HCT116 (cell line): ENCODE data around the gene RAB8B. TPM values are rescaled to one million over a fixed set of nuclear protein-coding genes. Genes with fewer than 3 reads are reported as not detected.

Experiments used
- ATAC-seq: fragments of 200-7000 bp; cut with Tn5 transposase; 2 replicates; pipeline ENCODE4 v1.9.1; 2020; ENCODE audit warnings: mild to moderate bottlenecking, moderate library complexity
- BruUV-seq: library from RNA; stranded (reverse); fragments of 400-500 nt; replicated peaks from 2 replicates; lab custom pipeline; 2021; lab: Mats Ljungman, UMichigan
- CTCF ChIA-PET: fragments of 300-600 bp; sonication (Branson Sonifier 250); formaldehyde crosslinking; loops from one replicate; lab custom pipeline; 2021; ENCODE audit warnings: antibody characterized with exemption; lab: Charles Lee
- POLR2A ChIA-PET: fragments of 300-600, 350-600 bp; sonication (Branson Sonifier 250); formaldehyde crosslinking; loops from one replicate; lab custom pipeline; 2021; ENCODE audit warnings: antibody characterized with exemption; lab: Charles Lee
- RAD21 ChIA-PET, 2 experiments: fragments of 300-600 bp; sonication (Branson Sonifier 250); formaldehyde crosslinking; loops; one replicate each; lab custom pipeline; 2023; ENCODE audit warnings: low total read pairs in 2 of 2; ENCODE audit not compliant: uncharacterized antibody in 2 of 2, unreplicated experiment in 2 of 2, low non-redundant PET in 1 of 2; lab: Charles Lee
- DNase-seq: peaks from one replicate; pipeline ENCODE4 v3.0.0-alpha.2; 2010; ENCODE audit warnings: low read depth, low spot score
- H2AFZ ChIP-seq: fragments of 200-600 bp; shearing (Covaris generic), sonication (generic); 2 replicates; pipeline ENCODE4 v1.6.1; 2017; ENCODE audit warnings: low read depth, mixed run types, mixed read lengths, antibody characterized with exemption, low read length; ENCODE audit not compliant: poor library complexity, severe bottlenecking
- H3K27ac ChIP-seq: 2 replicates; pipeline ENCODE4 v1.5.1; 2012; ENCODE audit warnings: low read depth, low read length
- H3K27me3 ChIP-seq: fragments of 200-600 bp; sonication (generic); 2 replicates; pipeline ENCODE4 v1.6.1; 2016; ENCODE audit warnings: mixed run types, low read length, mixed read lengths; ENCODE audit not compliant: insufficient read depth
- H3K36me3 ChIP-seq, 2 experiments: fragments of 200-500 bp in 1 of 2; fragments of 200-600 bp in 1 of 2; sonication (Bioruptor generic) in 1 of 2; sonication (generic) in 1 of 2; 2 replicates each; pipeline versions ENCODE4 v1.5.1 to v1.6.1; 2014 to 2016; ENCODE audit warnings: low read length in 2 of 2, inconsistent platforms in 1 of 2, mixed read lengths in 1 of 2, mixed run types in 1 of 2; ENCODE audit not compliant: insufficient read depth in 2 of 2, control insufficient read depth in 1 of 2
- H3K4me1 ChIP-seq, 2 experiments: fragments of 200-600 bp in 1 of 2; sonication (generic) in 1 of 2; 2 replicates each; pipeline versions ENCODE4 v1.5.1 to v1.6.1; 2012 to 2017; ENCODE audit warnings: low read length in 2 of 2, inconsistent platforms in 1 of 2, mild to moderate bottlenecking in 1 of 2, mixed read lengths in 1 of 2, mixed run types in 1 of 2, moderate library complexity in 1 of 2; ENCODE audit not compliant: insufficient read depth in 2 of 2, control insufficient read depth in 1 of 2
- H3K4me2 ChIP-seq: fragments of 200-600 bp; sonication (generic); 2 replicates; pipeline ENCODE4 v1.6.1; 2017; ENCODE audit warnings: mixed run types, low read length, mixed read lengths
- H3K4me3 ChIP-seq, 2 experiments: fragments of 200-600 bp in 1 of 2; sonication (generic) in 1 of 2; replicated peaks in 1 of 2; 2 replicates each; pipeline ENCODE4 v1.5.1; 2011 to 2016; ENCODE audit warnings: low read length in 2 of 2, control low read depth in 1 of 2, low read depth in 1 of 2, mild to moderate bottlenecking in 1 of 2, mixed read lengths in 1 of 2, mixed run types in 1 of 2
- H3K79me2 ChIP-seq: fragments of 200-600 bp; sonication (generic); 2 replicates; pipeline ENCODE4 v1.6.1; 2017; ENCODE audit warnings: mild to moderate bottlenecking, mixed run types, low read length, moderate library complexity, mixed read lengths; ENCODE audit not compliant: insufficient read depth
- H3K9ac ChIP-seq: fragments of 200-600 bp; sonication (generic); 2 replicates; pipeline ENCODE4 v1.6.1; 2016; ENCODE audit warnings: low read length, mixed read lengths
- H3K9me2 ChIP-seq: fragments of 200-600 bp; sonication (generic), shearing (Covaris generic); 2 replicates; pipeline ENCODE4 v1.6.1; 2017; ENCODE audit warnings: mixed run types, mild to moderate bottlenecking, moderate library complexity; ENCODE audit not compliant: insufficient read depth
- H3K9me3 ChIP-seq, 2 experiments: fragments of 200-500 bp in 1 of 2; fragments of 200-600 bp in 1 of 2; sonication (Bioruptor generic) in 1 of 2; sonication (generic) in 1 of 2; 2 replicates each; pipeline ENCODE4 v1.6.1; 2014 to 2017; ENCODE audit warnings: low read length in 2 of 2, mixed read lengths in 2 of 2, inconsistent platforms in 1 of 2, low read depth in 1 of 2, mild to moderate bottlenecking in 1 of 2, mixed run types in 1 of 2, moderate library complexity in 1 of 2; ENCODE audit not compliant: control insufficient read depth in 1 of 2, insufficient read depth in 1 of 2
- H4K20me1 ChIP-seq: fragments of 200-600 bp; sonication (generic), shearing (Covaris generic); 2 replicates; pipeline ENCODE4 v1.6.1; 2017; ENCODE audit warnings: mixed run types, mild to moderate bottlenecking, moderate library complexity; ENCODE audit not compliant: insufficient read depth
- CBX3 ChIP-seq: IDR thresholded peaks from 2 replicates; pipeline ENCODE4 v1.6.1; 2012; ENCODE audit warnings: low read depth
- CEBPB ChIP-seq: IDR thresholded peaks from 2 replicates; pipeline ENCODE4 v1.6.1; 2012; ENCODE audit warnings: low read depth
- CTCF ChIP-seq, 3 experiments: fragments of 200-600 bp in 1 of 3; sonication (generic) in 1 of 3; IDR thresholded peaks in 2 of 3; conservative IDR thresholded peaks in 1 of 3; 2 replicates each; pipeline ENCODE4 v1.5.1; 2012 to 2017; ENCODE audit warnings: low read depth in 2 of 3, low read length in 2 of 3, antibody characterized with exemption in 1 of 3, borderline replicate concordance in 1 of 3, control low read depth in 1 of 3, mild to moderate bottlenecking in 1 of 3, mixed read lengths in 1 of 3, mixed run types in 1 of 3, moderate library complexity in 1 of 3; ENCODE audit not compliant: insufficient read depth in 1 of 3
- ELF1 ChIP-seq: IDR thresholded peaks from 2 replicates; pipeline ENCODE4 v1.6.1; 2012; ENCODE audit warnings: low read depth, borderline replicate concordance
- RAD21 ChIP-seq: IDR thresholded peaks from 2 replicates; pipeline ENCODE4 v1.6.1; 2012; ENCODE audit warnings: low read depth, mild to moderate bottlenecking
- SIN3A ChIP-seq: IDR thresholded peaks from 2 replicates; pipeline ENCODE4 v1.6.1; 2012; ENCODE audit warnings: low read depth
- SRF ChIP-seq: IDR thresholded peaks from 2 replicates; pipeline ENCODE4 v1.6.1; 2012; ENCODE audit warnings: low read depth
- TCF7L2 ChIP-seq: IDR thresholded peaks from 2 replicates; pipeline ENCODE4 v1.7.0; 2011; ENCODE audit warnings: borderline replicate concordance, inconsistent platforms; ENCODE audit not compliant: insufficient read depth, insufficient read length; ENCODE audit errors: extremely low read depth
- ZBTB33 ChIP-seq: IDR thresholded peaks from 2 replicates; pipeline ENCODE4 v1.6.1; 2011; ENCODE audit warnings: mild to moderate bottlenecking, low read length, moderate library complexity; ENCODE audit not compliant: insufficient replicate concordance; ENCODE audit errors: extremely low read depth
- ZNF274 ChIP-seq: fragments of 200-500 bp; sonication (Bioruptor generic); IDR thresholded peaks from 2 replicates; pipeline ENCODE4 v1.6.1; 2014; ENCODE audit warnings: mild to moderate bottlenecking, low read depth, low read length, inconsistent platforms
- intact Hi-C: fragments of 100-400 bp; cut with micrococcal nuclease; formaldehyde crosslinking; loops from 2 replicates; pipeline ENCODE4 v1.10.0; 2022
- total RNA-seq: library from RNA; stranded (reverse); gene quantifications from one replicate; pipeline ENCODE4 v1.2.1, GENCODE V29; 2021; ENCODE audit not compliant: unreplicated experiment
- TF ChIP-seq, protein P1 (sequence below): IDR thresholded peaks from 2 replicates; pipeline ENCODE4 v1.6.1; 2012

RAB8B gene
- total RNA-seq, 1 experiment from 2014 or later = 19.4 TPM

GRCh38 chr15:63299943-63300575, 110.7 kb downstream of the RAB8B start (continued):
- no peak for TF ChIP-seq ZNF274
- no peak for TF ChIP-seq CEBPB
- no peak for TF ChIP-seq CBX3

GRCh38 chr15:63301088-63301487, 111.7 kb downstream of the RAB8B start:
- ChIA-PET RAD21 (no interaction called here), CTCF (no interaction called here), POLR2A (no interaction called here)
- Histone ChIP-seq H3K9me2 (no peaks in the 10 kb centered on the region), H3K27me3 (no peaks in the 10 kb centered on the region), H3K4me2 (no peak overlapping the region), H3K27ac (no peak overlapping the region), H3K79me2 (no peaks in the 10 kb centered on the region), H3K9ac (no peak overlapping the region), H3K4me1 (no peaks in the 10 kb centered on the region), H4K20me1 (no peaks in the 10 kb centered on the region), H3K9me3 (no peaks in the 10 kb centered on the region), H3K36me3 (no peaks in the 10 kb centered on the region), H2AFZ (no peak overlapping the region), H3K4me3 (no peak overlapping the region)
- TF ChIP-seq TCF7L2 (no peak), ELF1 (no peak), RAD21 (no peak), SIN3A (no peak)
- DNase-seq (no peak), ATAC-seq (no peak)
- no TSS peak for BruUV-seq
- intact Hi-C loops = no loop called here

DNA sequence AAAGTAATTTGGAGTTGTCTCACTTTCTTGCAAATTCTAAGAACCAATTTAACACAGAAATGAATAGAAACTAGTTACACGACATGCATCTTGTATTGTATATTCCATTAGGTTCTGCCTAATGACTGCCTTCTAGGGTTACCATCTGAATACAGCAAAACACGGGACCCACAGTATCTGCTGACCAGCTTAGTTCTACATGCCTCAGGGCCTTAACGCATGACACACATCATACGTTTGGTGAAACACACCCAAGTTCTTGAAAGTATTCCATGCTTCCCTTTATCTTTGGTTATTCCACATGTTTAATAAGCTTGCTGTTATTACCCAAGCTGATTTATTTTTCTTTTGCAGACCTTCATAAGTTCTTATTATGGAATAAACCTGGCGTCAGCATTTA, 115.9 kb downstream of the RAB8B start:
- no peaks in the 10 kb centered on the region for H3K4me1 ChIP-seq
- BruUV-seq = no TSS peak
- ATAC-seq (no peak), DNase-seq (no peak)
- POLR2A ChIA-PET = no interaction called here
- H4K20me1 ChIP-seq = no peaks in the 10 kb centered on the region
- H3K27ac ChIP-seq = no peak overlapping the region
- no peak overlapping the region for H3K9ac ChIP-seq
- H3K4me3 ChIP-seq = no peak overlapping the region
- no peaks in the 10 kb centered on the region for H3K27me3 ChIP-seq
- RAD21 ChIA-PET = no interaction called here
- CTCF ChIA-PET = no interaction called here
- no peaks in the 10 kb centered on the region for H3K36me3 ChIP-seq
- no peaks in the 10 kb centered on the region for H3K9me3 ChIP-seq
- intact Hi-C loops = no loop called here
- H3K4me2 ChIP-seq = no peak overlapping the region
- H2AFZ ChIP-seq = no peak overlapping the region
- H3K79me2 ChIP-seq = no peaks in the 10 kb centered on the region
- H3K9me2 ChIP-seq = no peaks in the 10 kb centered on the region
- TF ChIP-seq ZBTB33 (no peak), CTCF (IDR thresholded peaks at IDR 0.05 in 2 of 3, conservative IDR thresholded peaks at IDR 0.05 in 1 of 3; ENCODE audit: borderline replicate concordance in 1 of 3, insufficient read depth in 1 of 3, low read depth in 2 of 3, low read length in 2 of 3) (no peak), CEBPB (no peak), SIN3A (no peak), SRF (no peak)
- TF ChIP-seq, protein P1, sequence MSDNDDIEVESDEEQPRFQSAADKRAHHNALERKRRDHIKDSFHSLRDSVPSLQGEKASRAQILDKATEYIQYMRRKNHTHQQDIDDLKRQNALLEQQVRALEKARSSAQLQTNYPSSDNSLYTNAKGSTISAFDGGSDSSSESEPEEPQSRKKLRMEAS = no peak
